GM18517 (cell line): ENCODE data around the gene LHX4.

ENCODE experiments used
- ATAC-seq: cut with Tn5 transposase; IDR thresholded peaks from one replicate; pipeline ENCODE4 v1.9.1; 2021; ENCODE audit warnings: mild to moderate bottlenecking, moderate library complexity; ENCODE audit not compliant: unreplicated experiment

The LHX4 gene

DNA sequence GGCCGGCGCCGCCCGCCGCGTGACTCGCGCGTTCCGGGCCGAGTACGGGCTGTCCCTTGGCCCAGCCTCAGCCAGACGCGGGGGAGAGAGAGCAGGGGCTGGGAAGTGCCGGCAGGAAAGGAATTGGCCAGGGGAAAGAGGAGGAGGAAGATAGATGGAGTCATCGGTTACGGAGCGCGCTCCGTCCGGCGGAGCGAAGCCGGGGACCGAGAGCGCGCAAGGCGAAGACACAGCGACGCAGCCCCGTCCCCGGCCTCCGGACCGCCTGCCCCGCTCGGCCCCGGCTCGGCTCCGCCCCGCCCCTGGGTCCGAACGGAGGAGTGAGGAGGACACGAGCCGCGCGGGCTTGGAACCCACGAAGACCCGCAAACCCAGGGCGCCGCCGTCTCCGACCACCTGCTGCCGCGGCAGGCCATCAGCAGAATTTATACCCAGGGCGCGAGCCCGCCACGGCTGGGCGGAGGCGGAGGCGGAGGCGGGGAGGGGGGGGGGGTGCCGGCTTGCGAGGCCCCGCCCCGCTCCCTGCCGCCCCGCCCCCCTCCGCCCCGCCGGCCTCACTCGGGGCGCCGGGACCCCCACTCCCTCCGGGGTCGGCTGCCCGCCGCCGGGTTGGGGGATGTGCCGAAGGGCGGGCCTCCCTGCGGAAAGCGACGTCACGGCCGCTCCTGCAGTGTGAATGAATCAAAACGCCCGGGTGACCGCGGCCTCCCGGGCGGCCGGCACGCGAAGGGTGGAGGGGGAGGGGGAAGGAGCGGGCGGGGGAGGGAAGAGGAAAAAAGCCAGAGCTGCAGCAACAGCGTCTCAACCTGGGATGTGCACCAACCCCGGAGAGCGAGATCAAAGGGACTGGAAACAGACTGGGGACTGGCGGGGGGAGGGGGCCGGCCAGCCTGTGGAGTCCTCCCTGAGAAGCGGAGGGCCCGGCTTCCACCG is at the start of gene LHX4:
TSS of gene LHX4 (plus strand) at position 782 of the 933 bp plus-strand sequence. CDS start 266 bp downstream, outside the sequence.
- no peak for ATAC-seq

DNA sequence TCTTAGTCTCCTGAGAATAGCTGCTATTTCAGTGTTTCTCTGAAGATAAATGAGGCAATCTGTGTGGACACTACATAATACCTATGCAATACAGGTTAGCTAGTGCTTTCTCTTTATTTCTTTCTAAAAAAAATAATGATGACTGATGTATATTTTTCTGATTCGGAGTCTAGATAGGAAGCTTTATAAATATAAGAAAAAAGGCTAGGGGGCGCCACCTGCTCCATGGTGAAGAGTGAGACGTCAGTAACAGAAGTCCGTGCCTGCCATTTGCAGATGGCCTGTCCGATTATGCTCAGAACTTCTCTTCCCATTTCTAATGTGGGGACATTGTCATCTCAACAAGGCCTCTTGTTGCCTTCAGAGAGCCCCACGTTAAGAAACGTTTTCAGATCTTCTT is 49.0 kb upstream of the LHX4 start:
- ATAC-seq, result no peak

DNA sequence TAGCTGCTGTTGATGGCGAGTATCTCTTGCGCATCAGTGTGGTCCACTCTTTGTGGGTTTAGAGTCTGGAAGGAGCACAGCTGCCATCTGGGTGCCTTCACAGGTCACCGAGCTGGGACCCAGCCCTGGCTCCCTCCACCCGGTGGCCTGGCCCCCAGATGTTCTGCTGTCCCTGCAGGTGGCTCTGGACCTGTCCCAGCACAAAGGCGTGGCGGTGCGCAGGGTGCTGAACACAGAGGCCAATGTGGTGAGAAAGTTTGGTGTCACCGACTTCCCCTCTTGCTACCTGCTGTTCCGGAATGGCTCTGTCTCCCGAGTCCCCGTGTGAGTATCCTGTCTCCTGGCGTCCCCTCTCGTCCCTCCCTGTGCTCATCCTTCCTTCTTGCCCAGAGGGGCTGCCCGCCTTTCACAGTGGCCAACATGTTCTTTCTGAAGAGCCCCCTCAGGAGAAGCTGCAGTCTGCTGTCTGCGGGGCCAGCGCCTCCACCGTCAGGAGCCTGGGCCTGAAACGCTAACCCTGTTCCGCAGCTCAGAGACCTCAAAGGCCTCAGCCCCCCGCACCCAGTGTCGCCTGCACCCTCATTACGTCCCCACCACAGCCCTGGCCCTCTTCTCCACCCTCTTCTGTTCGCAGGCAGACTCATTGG is 47.9 kb upstream of the LHX4 start:
- ATAC-seq, result no peak

DNA sequence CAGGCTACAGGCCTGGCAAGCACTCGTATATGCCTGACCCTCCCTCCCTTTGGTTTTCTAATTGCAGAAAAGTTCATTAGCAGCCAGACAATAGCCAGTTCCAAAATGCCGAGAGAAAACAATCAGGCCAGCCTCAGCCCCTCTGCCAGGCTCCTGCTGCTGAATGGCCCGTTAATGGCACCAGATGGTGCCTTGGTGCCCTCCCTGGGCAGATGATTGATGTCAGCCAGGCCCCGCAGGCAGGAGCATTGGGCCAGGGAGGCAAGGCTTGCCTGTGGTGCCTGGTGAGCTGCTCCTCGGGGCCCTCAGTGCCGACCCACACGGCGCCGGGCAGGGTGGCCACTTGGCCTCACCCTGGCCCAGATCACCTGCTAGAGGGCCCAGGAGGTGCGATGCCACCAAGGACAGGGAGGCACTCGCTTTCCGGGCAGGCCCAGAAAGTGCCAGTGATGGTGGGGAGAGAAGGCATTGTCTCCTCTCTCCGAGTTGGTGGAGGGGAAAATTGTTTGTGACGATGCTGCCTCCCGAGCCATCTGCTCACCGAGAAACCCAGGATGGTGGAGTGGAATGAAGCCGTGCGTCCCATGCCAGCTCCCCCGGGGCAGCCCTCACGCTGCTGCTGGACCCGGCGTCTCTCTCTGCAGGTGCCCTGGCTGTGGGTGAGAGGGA is 47.3 kb upstream of the LHX4 start:
- no peak for ATAC-seq

DNA sequence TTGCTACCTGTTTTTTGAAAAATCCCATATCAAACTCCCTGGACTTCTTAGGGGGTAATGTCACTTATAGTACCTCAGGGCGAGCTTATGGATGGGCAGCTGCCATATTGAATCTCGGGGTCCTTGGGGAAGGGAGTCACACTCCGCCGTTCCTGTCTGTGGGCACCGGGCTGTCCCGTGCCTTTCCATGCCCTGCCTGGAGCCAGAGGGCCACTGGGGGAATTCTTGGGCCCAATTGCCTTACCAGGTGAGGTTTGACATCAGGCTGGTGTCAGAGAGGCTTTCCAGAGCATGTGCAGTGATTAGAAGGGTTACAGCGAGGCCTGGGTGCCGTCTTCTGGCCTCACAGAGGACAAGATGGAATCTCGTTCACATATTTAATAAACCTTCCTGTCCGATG is 46.6 kb upstream of the LHX4 start:
- no peak for ATAC-seq

DNA sequence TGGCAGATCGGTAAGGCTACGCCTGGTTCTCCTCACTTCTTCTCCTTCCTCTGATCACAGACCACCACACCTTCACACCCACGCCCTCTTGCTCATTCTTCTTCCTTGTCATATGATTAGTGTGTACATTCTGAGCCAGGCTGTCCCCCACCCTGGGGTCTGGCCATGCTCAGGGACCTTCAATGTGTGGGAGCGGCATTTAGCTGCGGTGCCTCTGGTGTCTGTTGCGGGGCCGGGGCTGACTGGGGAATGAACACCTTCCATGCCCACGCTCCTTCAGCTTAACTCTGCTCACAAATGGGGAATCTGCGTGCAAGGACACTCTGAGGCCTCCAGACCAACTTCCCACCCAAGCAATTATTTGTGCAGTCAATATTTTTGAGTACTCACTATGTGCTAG is 46.0 kb upstream of the LHX4 start:
- ATAC-seq, result no peak

DNA sequence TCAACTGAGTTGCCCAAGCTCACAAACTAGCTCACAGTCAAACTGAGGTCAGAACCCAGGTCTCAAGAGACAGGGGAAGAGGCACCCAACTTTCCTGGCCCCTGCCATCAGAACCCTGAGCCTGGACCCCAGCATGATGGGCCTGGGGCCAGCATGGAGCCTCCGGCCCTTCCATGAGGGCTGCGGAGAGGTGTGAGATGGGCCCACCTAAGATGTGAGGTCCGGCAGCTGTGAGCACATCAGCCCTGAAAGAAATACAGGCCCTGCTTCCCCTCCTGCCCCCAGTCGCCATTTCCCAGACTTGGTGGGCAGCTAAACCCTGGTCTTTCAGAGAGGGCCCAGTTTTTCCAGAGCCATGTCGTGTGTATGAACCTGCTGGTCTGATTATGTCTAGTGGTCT is 44.8 kb upstream of the LHX4 start:
- ATAC-seq, result no peak

DNA sequence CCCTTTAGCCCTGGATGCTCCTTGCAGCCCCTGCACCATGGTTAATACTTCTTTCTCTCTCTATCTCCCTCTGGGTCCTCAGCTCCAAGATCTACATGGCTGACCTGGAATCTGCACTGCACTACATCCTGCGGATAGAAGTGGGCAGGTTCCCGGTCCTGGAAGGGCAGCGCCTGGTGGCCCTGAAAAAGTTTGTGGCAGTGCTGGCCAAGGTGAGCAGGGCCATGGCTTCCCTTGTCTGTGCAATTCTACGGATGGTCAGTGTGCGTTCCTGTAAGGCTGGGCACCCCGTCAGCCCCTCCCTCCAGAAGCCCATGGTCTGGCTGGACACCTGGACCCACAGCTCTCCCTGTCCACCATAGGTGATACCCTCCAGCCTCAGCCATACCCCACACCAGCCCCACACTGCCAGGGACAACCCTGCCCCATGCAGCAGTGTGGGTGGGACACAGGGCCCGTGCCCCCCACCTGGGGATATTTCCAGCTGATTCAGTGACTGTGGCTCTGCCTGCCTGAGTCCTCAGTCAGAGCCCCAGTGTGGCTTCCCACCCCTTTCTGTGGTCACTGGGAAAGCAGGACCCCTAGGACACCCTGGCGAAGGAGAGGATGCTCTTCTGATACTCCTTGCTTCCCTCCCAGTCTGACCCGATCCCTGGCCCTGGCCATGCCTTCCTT is 44.0 kb upstream of the LHX4 start:
- ATAC-seq, result no peak

DNA sequence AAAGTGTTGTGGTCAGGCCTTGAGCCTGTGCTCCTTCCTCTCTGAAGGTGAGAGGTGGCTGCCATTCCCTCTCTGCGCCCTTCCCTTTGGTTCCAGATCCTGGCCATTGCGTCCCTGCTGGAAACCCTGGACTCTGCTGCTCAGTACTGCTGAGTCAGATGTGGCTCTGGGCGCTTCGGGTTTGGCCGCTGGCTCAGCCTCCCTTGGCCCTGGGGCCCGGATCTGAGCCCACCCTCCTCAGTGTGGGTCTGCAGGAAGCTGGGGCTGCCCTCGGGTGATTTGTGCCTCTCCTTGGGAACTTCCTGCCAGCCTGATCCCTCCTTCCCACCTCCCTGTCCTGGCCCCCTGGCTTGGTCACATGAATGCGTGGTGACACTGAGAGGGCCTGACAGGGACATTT is 43.2 kb upstream of the LHX4 start:
- ATAC-seq, result no peak

DNA sequence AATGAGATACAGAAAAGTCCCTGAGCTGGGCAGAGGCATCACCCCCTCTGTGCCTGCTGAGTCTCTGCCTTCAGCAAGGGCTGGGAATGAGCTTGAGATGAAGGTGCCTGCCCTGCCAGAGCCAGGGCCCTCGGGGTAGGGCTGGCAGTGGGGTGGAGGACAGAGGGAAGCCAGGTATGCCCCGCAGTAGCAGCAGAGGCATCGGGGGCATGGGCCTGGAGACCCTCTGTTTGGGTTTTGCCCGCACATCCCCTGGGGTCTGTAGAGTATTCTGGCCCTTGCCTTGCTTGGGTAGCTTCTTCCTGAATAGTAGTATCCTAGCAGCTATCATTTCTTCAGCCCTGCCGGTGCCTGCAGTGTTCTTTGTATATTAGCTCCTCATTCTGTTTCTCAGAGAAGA is 42.4 kb upstream of the LHX4 start:
- no peak for ATAC-seq

DNA sequence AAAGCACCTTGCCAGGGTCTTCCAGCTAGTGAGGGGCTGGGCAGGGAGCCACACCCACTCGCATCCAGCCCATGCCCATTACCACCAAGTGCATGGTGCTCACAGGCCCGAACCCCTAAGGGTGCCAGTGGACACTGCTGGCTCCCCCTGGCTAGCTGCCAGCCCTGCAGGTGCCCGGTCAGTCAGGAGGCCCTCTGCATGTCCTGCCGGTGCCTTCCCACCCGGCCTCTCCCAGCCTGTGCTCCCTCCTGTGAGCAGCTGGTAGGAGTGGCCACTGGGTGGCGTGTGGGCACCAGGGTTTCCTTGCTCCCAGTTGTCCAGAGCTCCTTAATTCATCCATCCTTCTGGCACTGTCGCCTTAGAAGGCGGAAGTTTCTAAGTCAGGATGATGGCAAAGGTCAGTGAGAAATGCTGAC is 42.0 kb upstream of the LHX4 start:
- ATAC-seq, result no peak

DNA sequence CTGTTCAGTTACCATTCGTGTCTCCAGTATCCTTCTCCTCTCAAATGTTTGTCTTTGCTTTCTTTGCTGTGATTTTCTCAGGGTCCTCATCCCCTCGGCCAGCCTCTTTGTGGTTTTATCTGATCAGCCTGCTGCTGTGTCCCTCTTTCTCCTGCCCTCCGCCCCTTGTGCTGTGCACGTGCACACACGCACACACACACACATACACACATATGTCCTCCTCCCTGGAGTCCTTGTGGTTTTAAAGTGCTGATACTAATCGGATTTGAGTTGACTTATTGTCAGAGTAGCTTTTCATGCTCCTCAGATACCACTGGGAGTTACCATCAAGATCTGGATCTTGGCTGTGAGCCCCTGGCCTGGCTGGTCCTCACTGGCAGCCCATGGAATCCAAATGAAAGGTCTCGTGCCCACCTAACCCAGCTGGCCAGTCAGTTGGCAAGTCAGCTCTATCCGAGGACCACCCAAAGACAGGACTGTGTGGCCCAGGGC is 41.3 kb upstream of the LHX4 start:
- no peak for ATAC-seq

DNA sequence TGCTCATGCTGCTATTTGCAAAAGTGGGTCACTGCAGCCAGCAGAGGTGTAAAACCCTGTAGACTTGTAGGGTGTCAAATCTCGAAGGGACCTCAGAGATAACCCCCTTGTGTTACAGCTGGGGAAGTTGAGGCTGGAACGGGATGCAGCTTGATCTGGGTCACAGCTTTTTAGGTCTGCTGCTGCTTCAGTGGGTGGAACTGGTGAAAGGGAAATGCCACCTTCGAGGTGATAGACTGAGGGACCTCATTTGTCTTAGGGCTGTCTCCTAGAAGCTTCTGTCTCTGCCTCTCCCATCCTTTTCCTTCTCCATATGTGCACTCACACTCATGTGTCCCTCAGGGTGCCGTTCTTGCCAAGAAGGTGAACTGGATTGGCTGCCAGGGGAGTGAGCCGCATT is 40.0 kb upstream of the LHX4 start:
- ATAC-seq, result no peak

DNA sequence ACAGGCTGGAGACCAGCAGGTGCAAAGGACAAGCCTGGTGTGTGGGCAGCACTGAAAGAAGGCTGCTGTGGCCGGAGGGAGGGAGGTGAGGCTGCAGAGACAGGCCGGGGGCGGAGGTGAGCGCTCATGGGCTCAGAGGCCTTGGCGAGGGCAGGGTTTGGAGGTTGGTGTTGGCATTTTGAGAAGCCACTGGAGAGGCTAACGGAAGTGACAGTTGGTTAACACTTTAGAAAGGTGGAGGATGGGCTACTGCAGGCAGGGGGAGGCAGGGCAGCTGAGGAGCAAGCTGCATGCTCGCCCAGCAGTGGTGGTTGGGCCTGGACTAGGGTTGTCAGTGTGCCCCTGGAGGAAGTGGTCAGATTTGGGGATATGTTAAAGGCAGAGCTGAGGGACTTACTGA is 37.9 kb upstream of the LHX4 start:
- ATAC-seq, result no peak

DNA sequence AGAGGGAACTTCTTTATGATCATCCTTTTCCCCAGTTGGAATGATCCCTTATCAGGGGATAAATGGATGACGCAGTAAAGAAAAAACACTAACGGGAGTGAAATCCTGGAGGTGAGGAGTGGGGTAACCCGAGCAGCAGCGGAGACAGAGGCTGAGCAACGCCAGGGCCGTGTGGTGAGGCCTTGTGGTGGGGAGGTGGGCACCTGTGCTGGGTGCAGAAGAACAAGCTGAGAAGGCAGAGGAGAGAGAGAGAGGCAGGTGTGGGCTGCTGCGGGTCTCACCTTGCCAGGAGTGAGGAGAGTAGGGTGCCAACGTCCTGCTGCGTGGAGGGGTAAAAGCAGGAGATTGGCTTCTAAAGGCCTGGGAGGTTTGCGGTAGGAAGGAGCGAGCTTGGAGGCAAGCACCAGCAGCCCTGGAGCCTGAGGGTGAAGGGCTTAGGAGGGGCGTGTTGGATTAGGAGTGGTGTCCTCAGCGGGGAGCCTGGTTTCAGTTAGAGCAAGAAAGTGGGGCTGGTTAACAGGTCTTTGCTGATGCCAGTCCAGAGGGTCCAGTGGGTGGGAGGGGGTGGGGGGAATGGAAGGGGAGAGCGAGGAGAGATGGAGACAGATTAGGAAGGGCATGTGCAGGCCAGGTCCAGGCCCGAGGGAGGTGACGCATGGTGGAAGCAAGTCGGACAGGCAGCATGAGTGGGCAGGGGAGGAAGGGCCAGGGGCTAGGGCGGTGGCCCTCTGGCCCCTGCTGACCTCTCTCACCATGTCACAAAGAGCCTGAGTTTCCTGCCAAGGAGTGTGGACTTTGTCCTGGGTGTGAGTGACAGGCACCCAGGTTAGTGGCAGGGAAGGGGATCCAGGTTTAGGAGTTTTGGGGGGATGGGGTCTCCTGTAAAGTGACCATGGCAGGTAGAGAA is 36.7 kb upstream of the LHX4 start:
- ATAC-seq, result no peak

DNA sequence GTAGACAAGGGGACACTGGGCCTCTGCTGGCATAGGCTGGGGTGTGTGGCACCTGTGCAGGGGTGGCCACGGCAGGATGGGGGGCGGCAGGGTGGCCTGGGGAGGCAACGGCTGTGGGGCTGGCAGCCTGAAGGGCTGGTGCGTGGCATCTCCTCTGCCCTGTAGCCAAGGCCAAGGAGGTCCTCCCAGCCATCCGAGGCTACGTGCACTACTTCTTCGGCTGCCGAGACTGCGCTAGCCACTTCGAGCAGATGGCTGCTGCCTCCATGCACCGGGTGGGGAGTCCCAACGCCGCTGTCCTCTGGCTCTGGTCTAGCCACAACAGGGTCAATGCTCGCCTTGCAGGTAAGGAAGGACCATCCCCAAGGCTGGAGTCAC is 36.0 kb upstream of the LHX4 start:
- no peak for ATAC-seq

DNA sequence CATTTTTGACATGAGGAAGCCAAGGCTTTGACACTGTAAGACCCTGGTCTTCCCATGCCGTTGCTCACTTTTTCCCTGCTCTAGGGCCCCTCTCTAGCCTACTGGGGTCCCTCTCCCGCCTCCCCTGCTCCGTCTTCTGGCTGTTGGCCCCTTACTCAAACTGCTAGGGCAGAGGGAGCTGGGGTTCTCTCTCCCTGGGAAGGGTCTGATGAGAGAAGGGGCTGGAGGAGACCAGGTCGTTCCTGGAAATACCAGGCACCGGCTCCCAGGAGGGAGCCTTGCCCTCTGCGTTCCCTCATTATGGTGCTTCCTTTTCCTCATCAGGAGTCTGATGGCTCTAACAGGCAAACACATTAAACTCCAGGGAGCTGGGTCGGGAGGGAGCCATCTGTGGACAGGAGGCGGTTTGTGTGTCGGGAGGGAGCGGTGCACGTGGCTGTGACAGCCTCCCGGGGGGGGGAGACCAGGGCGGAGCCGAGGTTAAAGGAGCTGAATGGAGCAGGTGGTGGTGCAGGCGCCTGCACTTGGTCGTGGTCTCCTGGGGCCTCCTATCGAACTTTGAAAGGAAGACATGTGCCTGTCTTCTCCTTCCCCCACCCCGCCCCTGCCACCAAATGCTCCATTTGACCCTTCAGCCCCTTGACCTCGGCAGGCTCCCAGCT is 35.4 kb upstream of the LHX4 start:
- no peak for ATAC-seq

DNA sequence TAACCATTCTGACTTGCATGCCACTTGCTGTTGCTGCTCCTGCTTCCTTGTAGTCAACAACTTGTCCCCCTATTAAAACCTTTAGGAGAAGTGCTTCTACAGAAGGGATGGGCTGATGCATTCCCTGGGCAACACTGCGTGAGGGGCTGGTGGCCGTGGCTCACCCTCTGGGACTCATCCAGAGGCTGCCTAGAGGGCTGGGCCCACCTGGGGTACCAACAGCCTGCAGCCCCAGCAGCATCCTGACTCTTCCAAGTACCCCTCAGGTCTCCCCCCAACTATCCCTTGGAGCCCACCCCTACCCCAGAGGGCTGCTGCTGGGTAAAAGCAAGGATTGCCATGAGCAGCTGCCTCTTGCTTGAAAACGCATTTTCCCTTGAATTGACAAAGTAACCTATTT is 34.7 kb upstream of the LHX4 start:
- no peak for ATAC-seq

DNA sequence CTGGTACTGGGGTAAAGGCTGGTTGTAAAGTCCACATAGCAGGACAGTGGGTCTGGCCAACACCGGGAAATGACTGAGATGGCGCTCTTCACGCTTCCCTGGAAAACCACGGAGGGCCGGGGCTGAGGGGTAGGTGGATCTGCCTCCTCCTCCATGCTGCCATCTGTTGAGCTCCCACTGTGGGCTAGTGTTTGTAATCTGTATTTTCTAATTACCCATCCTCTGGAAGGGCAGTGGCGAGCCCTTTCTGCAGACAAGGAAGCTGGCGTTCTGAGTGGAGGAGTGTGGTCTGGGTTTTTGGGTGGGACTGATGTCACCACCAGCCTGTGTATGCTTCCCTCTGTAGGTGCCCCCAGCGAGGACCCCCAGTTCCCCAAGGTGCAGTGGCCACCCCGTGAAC is 34.1 kb upstream of the LHX4 start:
- ATAC-seq, result no peak
